HG02798 (cell line): ENCODE measurements around the gene RAB35.
"Not testable (repeated sequence)": the region's sequence is repeated elsewhere in the genome, so short reads cannot be mapped to it uniquely, and the experiment has no call there.

ENCODE experiments used
- ATAC-seq: cut with Tn5 transposase; IDR thresholded peaks from one replicate; pipeline ENCODE4 v1.9.1; 2021; ENCODE audit warnings: mild to moderate bottlenecking; ENCODE audit not compliant: unreplicated experiment, poor library complexity

Gene RAB35

GRCh38 chr12:120064054-120064940 is 52.3 kb downstream of the RAB35 start:
- ATAC-seq = no peak

- no peak for ATAC-seq
Measured at GRCh38 chr12:120062976-120063579, 53.5 kb downstream of the RAB35 start.

GRCh38 chr12:120061575-120062214 is 54.9 kb downstream of the RAB35 start:
- ATAC-seq = no peak

GRCh38 chr12:120060717-120061116 is 55.8 kb downstream of the RAB35 start:
- ATAC-seq = no peak

GRCh38 chr12:120060196-120060595 is 56.4 kb downstream of the RAB35 start:
- ATAC-seq = no peak

- ATAC-seq = no peak
Measured at GRCh38 chr12:120056739-120057138, 59.8 kb downstream of the RAB35 start.

GRCh38 chr12:120055231-120056000 is 61.1 kb downstream of the RAB35 start:
- ATAC-seq = no peak

GRCh38 chr12:120054293-120054692 is 62.3 kb downstream of the RAB35 start:
- ATAC-seq = no peak

GRCh38 chr12:120051535-120051934 is 65.0 kb downstream of the RAB35 start:
- no peak for ATAC-seq

- no peak for ATAC-seq
Measured at GRCh38 chr12:120049426-120049825, 67.1 kb downstream of the RAB35 start.

GRCh38 chr12:120048263-120048662 is 68.3 kb downstream of the RAB35 start:
- ATAC-seq = no peak

GRCh38 chr12:120047072-120047471 is 69.5 kb downstream of the RAB35 start:
- ATAC-seq = no peak

GRCh38 chr12:120045367-120045766 is 71.2 kb downstream of the RAB35 start:
- ATAC-seq = not testable (repeated sequence)
